ENCODE data around the gene CNTLN. TPM values are rescaled to one million over a fixed set of nuclear protein-coding genes. Genes with fewer than 3 reads are reported as not detected.

CNTLN gene
- total RNA-seq, 3 donors from 2014 or later (not counting 1 experiment from before 2014, with no cell fraction given), result 0.32 to 1.6 (median 0.63) TPM

GRCh38 chr9:17361378-17361777, 226.5 kb downstream of the CNTLN start:
- no peak overlapping the region for H3K27ac Mint-ChIP-seq
- H3K4me1 ChIP-seq (ENCODE audit: control insufficient read depth, insufficient read depth, low read length), result no peaks in the 10 kb centered on the region
- no peak for ATAC-seq
- intact Hi-C loops (cut with micrococcal nuclease), result no loop called here
- H3K36me3 ChIP-seq (ENCODE audit: control insufficient read depth, insufficient read depth, low read length), result no peaks in the 10 kb centered on the region
- H3K27ac ChIP-seq (ENCODE audit: low read length), result no peak overlapping the region
- no peak overlapping the region for H3K4me3 Mint-ChIP-seq
- H3K9me3 Mint-ChIP-seq, result peaks cover 0 to 5% of the 10 kb centered on the region in 2 donors
- H3K36me3 Mint-ChIP-seq, result no peaks in the 10 kb centered on the region
- no peaks in the 10 kb centered on the region for H3K27me3 ChIP-seq (ENCODE audit: control insufficient read depth, insufficient read depth, low read length)
- no peaks in the 10 kb centered on the region for H3K27me3 Mint-ChIP-seq (ENCODE audit: low read depth in 2 of 2)
- no peaks in the 10 kb centered on the region for H3K4me1 Mint-ChIP-seq
- H3K9me3 ChIP-seq (ENCODE audit: control insufficient read depth, insufficient read depth, low read length), result no peaks in the 10 kb centered on the region
- H3K4me3 ChIP-seq (ENCODE audit: low read length), result no peak overlapping the region
- no peak for DNase-seq
- 91% methylated on average over 2 of the region's 2 CpGs for WGBS (ENCODE audit: insufficient coverage)
- TF ChIP-seq CTCF (IDR thresholded peaks at IDR 0.05), result no peak

- ATAC-seq, result no peak
- Histone ChIP-seq H3K4me3 (ENCODE audit: low read length) (no peak overlapping the region), H3K27ac (ENCODE audit: low read length) (no peak overlapping the region), H3K27me3 (ENCODE audit: control insufficient read depth, insufficient read depth, low read length) (no peaks in the 10 kb centered on the region), H3K9me3 (ENCODE audit: control insufficient read depth, insufficient read depth, low read length) (peaks cover 6% of the 10 kb centered on the region), H3K4me1 (ENCODE audit: control insufficient read depth, insufficient read depth, low read length) (no peaks in the 10 kb centered on the region), H3K36me3 (ENCODE audit: control insufficient read depth, insufficient read depth, low read length) (no peaks in the 10 kb centered on the region)
- no peak overlapping the region for H3K27ac Mint-ChIP-seq
- intact Hi-C loops (cut with micrococcal nuclease), result no loop called here
- TF ChIP-seq CTCF (IDR thresholded peaks at IDR 0.05), result no peak
- 97% methylated on average over 2 of the region's 2 CpGs for WGBS (ENCODE audit: insufficient coverage)
- H3K4me1 Mint-ChIP-seq, result no peaks in the 10 kb centered on the region
- peaks cover 5 to 9% of the 10 kb centered on the region in 2 donors for H3K9me3 Mint-ChIP-seq
- H3K4me3 Mint-ChIP-seq, result no peak overlapping the region
- no peaks in the 10 kb centered on the region for H3K36me3 Mint-ChIP-seq
- no peak for DNase-seq
- H3K27me3 Mint-ChIP-seq (ENCODE audit: low read depth in 2 of 2), result no peaks in the 10 kb centered on the region
Measured at GRCh38 chr9:17367035-17367434, 232.2 kb downstream of the CNTLN start.

- no peaks in the 10 kb centered on the region for H3K9me3 ChIP-seq (ENCODE audit: control insufficient read depth, insufficient read depth, low read length)
- no peak for TF ChIP-seq CTCF (IDR thresholded peaks at IDR 0.05)
- intact Hi-C loops (cut with micrococcal nuclease), result no loop called here
- Mint-ChIP-seq H3K27ac (no peak overlapping the region), H3K27me3 (ENCODE audit: low read depth in 2 of 2) (no peaks in the 10 kb centered on the region), H3K4me3 (no peak overlapping the region), H3K36me3 (peaks cover 12% of the 10 kb centered on the region), H3K9me3 (peaks cover 4 to 7% of the 10 kb centered on the region in 2 donors), H3K4me1 (no peaks in the 10 kb centered on the region)
- no peaks in the 10 kb centered on the region for H3K36me3 ChIP-seq (ENCODE audit: control insufficient read depth, insufficient read depth, low read length)
- H3K4me1 ChIP-seq (ENCODE audit: control insufficient read depth, insufficient read depth, low read length), result no peaks in the 10 kb centered on the region
- no peak overlapping the region for H3K27ac ChIP-seq (ENCODE audit: low read length)
- no peak overlapping the region for H3K4me3 ChIP-seq (ENCODE audit: low read length)
- 82% methylated on average over 3 of the region's 5 CpGs for WGBS (ENCODE audit: insufficient coverage)
- ATAC-seq (no peak), DNase-seq (no peak)
- H3K27me3 ChIP-seq (ENCODE audit: control insufficient read depth, insufficient read depth, low read length), result no peaks in the 10 kb centered on the region
Measured at GRCh38 chr9:17380126-17380861, 245.5 kb downstream of the CNTLN start.

GRCh38 chr9:17387565-17387964, 252.7 kb downstream of the CNTLN start:
- no peak for ATAC-seq
- no peak overlapping the region for H3K4me3 Mint-ChIP-seq

More at GRCh38 chr9:17387565-17387964, 252.7 kb downstream of the CNTLN start:
- H3K27ac ChIP-seq (ENCODE audit: low read length), result no peak overlapping the region
- no peak for DNase-seq
- Mint-ChIP-seq H3K27me3 (ENCODE audit: low read depth in 2 of 2) (no peaks in the 10 kb centered on the region), H3K4me1 (no peaks in the 10 kb centered on the region), H3K9me3 (no peaks in the 10 kb centered on the region), H3K27ac (no peak overlapping the region), H3K36me3 (no peaks in the 10 kb centered on the region)
- no peak for TF ChIP-seq CTCF (IDR thresholded peaks at IDR 0.05)
- intact Hi-C loops (cut with micrococcal nuclease), result no loop called here
- H3K4me3 ChIP-seq (ENCODE audit: low read length), result no peak overlapping the region
- no peaks in the 10 kb centered on the region for H3K4me1 ChIP-seq (ENCODE audit: control insufficient read depth, insufficient read depth, low read length)
- H3K27me3 ChIP-seq (ENCODE audit: control insufficient read depth, insufficient read depth, low read length), result no peaks in the 10 kb centered on the region
- H3K36me3 ChIP-seq (ENCODE audit: control insufficient read depth, insufficient read depth, low read length), result no peaks in the 10 kb centered on the region
- H3K9me3 ChIP-seq (ENCODE audit: control insufficient read depth, insufficient read depth, low read length), result no peaks in the 10 kb centered on the region
